Endothelial cell of umbilical vein (primary cell): ENCODE data around the gene RHOC. TPM values are rescaled to one million over a fixed set of nuclear protein-coding genes. Genes with fewer than 3 reads are reported as not detected.

Source experiments
- BruUV-seq: library from RNA; stranded (reverse); fragments of 400-500 nt; replicated peaks from 2 replicates; lab custom pipeline; 2021; lab: Mats Ljungman, UMichigan
- CTCF ChIA-PET: fragments of 300-600, 350-600 bp; sonication (Branson Sonifier 250); formaldehyde crosslinking; loops from one replicate; lab custom pipeline; 2021; ENCODE audit warnings: antibody characterized with exemption, inconsistent platforms; lab: Charles Lee
- POLR2A ChIA-PET: fragments of 300-600, 350-600 bp; sonication (Branson Sonifier 250); formaldehyde crosslinking; loops from one replicate; lab custom pipeline; 2021; ENCODE audit warnings: antibody characterized with exemption, inconsistent platforms; lab: Charles Lee
- DNase-seq: peaks from one replicate; pipeline ENCODE4 v3.0.0-alpha.2; 2011; ENCODE audit warnings: low read depth, low spot score
- FAIRE-seq: peaks from 2 replicates; lab custom pipeline; 2011; peaks lifted over from hg19 to GRCh38; lab: Jason Lieb, UNC
- H2AFZ ChIP-seq: 2 replicates; pipeline ENCODE4 v1.6.0; 2012; ENCODE audit warnings: low read depth, low read length, control low read depth, inconsistent platforms
- H3K27ac ChIP-seq: 2 replicates; pipeline ENCODE4 v1.5.1; 2011; ENCODE audit warnings: low read depth, mild to moderate bottlenecking, control low read depth, low read length, moderate library complexity; ENCODE audit not compliant: insufficient read depth
- H3K27me3 ChIP-seq, 2 experiments: 2 replicates each; pipeline versions ENCODE4 v1.6.0 to v1.6.1; 2011; ENCODE audit warnings: low read length in 2 of 2, mixed read lengths in 1 of 2; ENCODE audit not compliant: control insufficient read depth in 2 of 2, insufficient read depth in 2 of 2
- H3K36me3 ChIP-seq, 2 experiments: 2 replicates in 1 of 2; 3 replicates in 1 of 2; pipeline ENCODE4 v1.5.1; 2011; ENCODE audit warnings: low read length in 2 of 2, mild to moderate bottlenecking in 1 of 2, moderate library complexity in 1 of 2; ENCODE audit not compliant: control insufficient read depth in 2 of 2, insufficient read depth in 2 of 2; ENCODE audit errors: extremely low read depth in 1 of 2
- H3K4me1 ChIP-seq: 3 replicates; pipeline ENCODE4 v1.5.1; 2011; ENCODE audit warnings: mild to moderate bottlenecking, low read length; ENCODE audit not compliant: control insufficient read depth, insufficient read depth; ENCODE audit errors: extremely low read depth
- H3K4me2 ChIP-seq: 2 replicates; pipeline ENCODE4 v1.6.1; 2011; ENCODE audit warnings: low read length, control low read depth, mixed read lengths; ENCODE audit not compliant: insufficient read depth
- H3K4me3 ChIP-seq, 3 experiments: fragments of 200-600 bp in 1 of 3; sonication (generic), shearing (Covaris generic) in 1 of 3; replicated peaks in 1 of 3; 2 replicates each; pipeline ENCODE4 v1.5.1; 2011 to 2016; ENCODE audit warnings: control low read depth in 3 of 3, low read length in 3 of 3, mild to moderate bottlenecking in 2 of 3, inconsistent platforms in 1 of 3, low read depth in 1 of 3, moderate library complexity in 1 of 3; ENCODE audit not compliant: insufficient read depth in 1 of 3
- H3K79me2 ChIP-seq: 2 replicates; pipeline ENCODE4 v1.6.0; 2012; ENCODE audit warnings: low read length, inconsistent platforms; ENCODE audit not compliant: control insufficient read depth, insufficient read depth
- H3K9ac ChIP-seq: replicated peaks from 2 replicates; pipeline ENCODE3; 2011; ENCODE audit warnings: low read length, control low read depth; ENCODE audit not compliant: insufficient read depth; ENCODE audit errors: extremely low read depth
- H3K9me1 ChIP-seq: replicated peaks from 3 replicates; pipeline ENCODE4 v1.6.0; 2011; ENCODE audit warnings: mild to moderate bottlenecking, low read length; ENCODE audit not compliant: control insufficient read depth, insufficient read depth; ENCODE audit errors: extremely low read depth
- H3K9me3 ChIP-seq: replicated peaks from 2 replicates; pipeline ENCODE4 v1.5.1; 2012; ENCODE audit warnings: low read length, inconsistent platforms; ENCODE audit not compliant: control insufficient read depth, insufficient read depth
- H4K20me1 ChIP-seq: replicated peaks from 2 replicates; pipeline ENCODE3; 2011; ENCODE audit warnings: mild to moderate bottlenecking, low read length; ENCODE audit not compliant: control insufficient read depth, insufficient read depth; ENCODE audit errors: extremely low read depth
- EZH2 ChIP-seq: IDR thresholded peaks from 2 replicates; pipeline ENCODE4 v1.6.1; 2012; ENCODE audit warnings: borderline replicate concordance, low read depth, mild to moderate bottlenecking, moderate library complexity, low read length, inconsistent platforms; ENCODE audit not compliant: severe bottlenecking
- FOS ChIP-seq: IDR thresholded peaks from 2 replicates; pipeline ENCODE4 v1.6.1; 2011; ENCODE audit warnings: mild to moderate bottlenecking, low read length, moderate library complexity, borderline replicate concordance; ENCODE audit not compliant: insufficient read depth
- GATA2 ChIP-seq: IDR thresholded peaks from 2 replicates; pipeline ENCODE4 v1.7.0; 2011; ENCODE audit warnings: low read depth, mild to moderate bottlenecking, moderate library complexity, mixed read lengths, low read length; ENCODE audit not compliant: insufficient read length, insufficient read depth
- JUN ChIP-seq: IDR thresholded peaks from 2 replicates; pipeline ENCODE4 v1.6.1; 2011; ENCODE audit warnings: borderline replicate concordance, low read depth; ENCODE audit not compliant: insufficient read length, insufficient read depth
- MYC ChIP-seq: IDR thresholded peaks from one replicate; pipeline ENCODE4 v1.6.1; 2011; ENCODE audit warnings: mild to moderate bottlenecking, low read depth, low read length
- POLR2A ChIP-seq: IDR thresholded peaks from 2 replicates; pipeline ENCODE4 v1.6.1; 2012; ENCODE audit warnings: low read depth, mild to moderate bottlenecking, control low read depth, low read length
- POLR2AphosphoS5 ChIP-seq: IDR thresholded peaks from 2 replicates; pipeline ENCODE4 v1.6.1; 2012; ENCODE audit warnings: low read depth, mild to moderate bottlenecking, control low read depth, low read length, moderate library complexity; ENCODE audit not compliant: insufficient read depth
- dilution Hi-C: fragments of 300-500 bp; cut with MboI; formaldehyde crosslinking; loops from one replicate; pipeline ENCODE4 v1.15.0; 2019; ENCODE audit warnings: low sequenced_read_pairs; ENCODE audit not compliant: extremely low pct_ligation_motif_present
- intact Hi-C: fragments of 100-400 bp; cut with micrococcal nuclease; formaldehyde crosslinking; loops from one replicate; pipeline ENCODE4 v1.10.0; 2022
- polyA plus RNA-seq, 4 experiments: library from polyadenylated mRNA; depleted of rRNA in 3 of 4; stranded (reverse) in 3 of 4; unstranded in 1 of 4; fragments of >200 nt; gene quantifications; 2 replicates each; pipeline versions ENCODE4 v1.2.1 to v1.2.3, GENCODE V29; 2011 to 2012; ENCODE audit warnings: missing spikeins in 1 of 4
- total RNA-seq: library from RNA; stranded (reverse); gene quantifications from 2 replicates; pipeline ENCODE4 v1.2.3, GENCODE V29; 2021
- TF ChIP-seq, protein P1 (sequence below): IDR thresholded peaks from 2 replicates; pipeline ENCODE4 v1.6.1; 2011; ENCODE audit not compliant: insufficient read depth, insufficient read length
- TF ChIP-seq, protein P2 (sequence below), 2 donors: IDR thresholded peaks; 1 replicate in 1 of 2; 2 replicates in 1 of 2; pipeline ENCODE4 v1.5.1; 2011; ENCODE audit warnings: low read length in 2 of 2, mild to moderate bottlenecking in 2 of 2, moderate library complexity in 2 of 2, control low read depth in 1 of 2, inconsistent platforms in 1 of 2, low read depth in 1 of 2; ENCODE audit not compliant: insufficient read depth in 1 of 2; ENCODE audit errors: extremely low read depth in 1 of 2

Gene RHOC
- total and polyA plus RNA-seq, 2 donors (not counting 3 experiments of a cell fraction or from before 2014, with no cell fraction given), result 699 to 1,244 TPM

- Histone ChIP-seq H3K4me1 (peaks cover 21% of the 10 kb centered on the region), H4K20me1 (peaks cover 2% of the 10 kb centered on the region), H3K27me3 (no peaks in the 10 kb centered on the region), H3K79me2 (peaks cover 16% of the 10 kb centered on the region), H3K9me3 (no peaks in the 10 kb centered on the region), H3K9me1 (no peaks in the 10 kb centered on the region), H3K27ac (no peak overlapping the region), H3K9ac (no peak overlapping the region), H3K36me3 (peaks cover 3 to 18% of the 10 kb centered on the region in 2 experiments), H3K4me3 (no peak overlapping the region), H2AFZ (no peak overlapping the region), H3K4me2 (no peak overlapping the region)
- no peak for DNase-seq
- ChIA-PET POLR2A (interaction anchor here (3.6 kb wide), 1 partner anchor 32 kb away, joined by 19 read pairs; no protein-coding TSS in a partner anchor), CTCF (interaction anchor here (0.6 to 5.5 kb wide), 23 partner anchors 11 to 374 kb away, joined by 3 to 57 read pairs (median 6); partner anchors contain the start of genes CAPZA1, PPM1J, RHOC and ST7L)
- no peak for TF ChIP-seq EZH2
- TF ChIP-seq POLR2AphosphoS5, result peak; percentile 11
- BruUV-seq, result no TSS peak
- intact Hi-C loops, result no loop called here
- FAIRE-seq, result no peak
- dilution Hi-C loops, result no loop called here
Measured at GRCh38 chr1:112672842-112673241, 34.1 kb downstream of the RHOC start.

DNA sequence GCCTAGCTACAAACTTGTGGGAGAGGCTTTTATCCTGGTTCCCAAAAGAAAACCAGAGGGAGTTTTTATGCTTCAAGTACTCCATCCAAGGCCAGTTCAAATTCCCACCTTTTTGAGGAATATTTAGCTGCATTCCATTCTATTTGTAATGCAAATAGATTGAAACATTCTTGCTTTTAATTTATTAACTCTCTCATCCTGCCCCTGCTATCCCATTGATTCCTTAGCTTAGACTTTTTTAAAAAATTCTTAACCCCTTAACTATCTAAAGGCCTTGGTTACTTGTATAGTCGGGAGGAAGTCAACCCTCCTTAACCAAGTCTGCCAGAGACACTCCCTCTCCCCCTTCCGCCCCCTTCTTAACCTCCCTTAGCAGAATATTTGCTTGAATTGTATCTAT lies 34.9 kb downstream of the RHOC start:
- H3K36me3 ChIP-seq, result peaks cover 3 to 18% of the 10 kb centered on the region in 2 experiments
- no peak overlapping the region for H3K27ac ChIP-seq
- no peaks in the 10 kb centered on the region for H3K27me3 ChIP-seq
- H3K9me3 ChIP-seq, result no peaks in the 10 kb centered on the region
- no peaks in the 10 kb centered on the region for H4K20me1 ChIP-seq
- no peak for TF ChIP-seq POLR2AphosphoS5
- TF ChIP-seq EZH2, result no peak
- TF ChIP-seq POLR2A, result no peak
- TF ChIP-seq, protein P1, sequence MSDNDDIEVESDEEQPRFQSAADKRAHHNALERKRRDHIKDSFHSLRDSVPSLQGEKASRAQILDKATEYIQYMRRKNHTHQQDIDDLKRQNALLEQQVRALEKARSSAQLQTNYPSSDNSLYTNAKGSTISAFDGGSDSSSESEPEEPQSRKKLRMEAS, result no peak
- TF ChIP-seq, protein P2, sequence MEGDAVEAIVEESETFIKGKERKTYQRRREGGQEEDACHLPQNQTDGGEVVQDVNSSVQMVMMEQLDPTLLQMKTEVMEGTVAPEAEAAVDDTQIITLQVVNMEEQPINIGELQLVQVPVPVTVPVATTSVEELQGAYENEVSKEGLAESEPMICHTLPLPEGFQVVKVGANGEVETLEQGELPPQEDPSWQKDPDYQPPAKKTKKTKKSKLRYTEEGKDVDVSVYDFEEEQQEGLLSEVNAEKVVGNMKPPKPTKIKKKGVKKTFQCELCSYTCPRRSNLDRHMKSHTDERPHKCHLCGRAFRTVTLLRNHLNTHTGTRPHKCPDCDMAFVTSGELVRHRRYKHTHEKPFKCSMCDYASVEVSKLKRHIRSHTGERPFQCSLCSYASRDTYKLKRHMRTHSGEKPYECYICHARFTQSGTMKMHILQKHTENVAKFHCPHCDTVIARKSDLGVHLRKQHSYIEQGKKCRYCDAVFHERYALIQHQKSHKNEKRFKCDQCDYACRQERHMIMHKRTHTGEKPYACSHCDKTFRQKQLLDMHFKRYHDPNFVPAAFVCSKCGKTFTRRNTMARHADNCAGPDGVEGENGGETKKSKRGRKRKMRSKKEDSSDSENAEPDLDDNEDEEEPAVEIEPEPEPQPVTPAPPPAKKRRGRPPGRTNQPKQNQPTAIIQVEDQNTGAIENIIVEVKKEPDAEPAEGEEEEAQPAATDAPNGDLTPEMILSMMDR (IDR thresholded peaks at IDR 0.05; ENCODE audit: extremely low read depth in 1 of 2, insufficient read depth in 1 of 2, low read depth in 1 of 2, low read length in 2 of 2), result no peak
- TF ChIP-seq MYC, result no peak
- TF ChIP-seq FOS, result no peak
- TF ChIP-seq JUN, result no peak
- no peak for TF ChIP-seq GATA2
- H3K4me1 ChIP-seq, result peaks cover 21% of the 10 kb centered on the region
- no peak overlapping the region for H3K4me3 ChIP-seq
- H3K9ac ChIP-seq, result no peak overlapping the region
- dilution Hi-C loops (no loop called here), intact Hi-C loops (no loop called here)
- no peak overlapping the region for H2AFZ ChIP-seq
- H3K79me2 ChIP-seq, result peaks cover 14% of the 10 kb centered on the region
- DNase-seq (no peak), FAIRE-seq (no peak)
- no TSS peak for BruUV-seq
- H3K4me2 ChIP-seq, result no peak overlapping the region
- ChIA-PET POLR2A (no interaction called here), CTCF (interaction anchor here (0.6 to 5.5 kb wide), 13 partner anchors 11 to 282 kb away, joined by 3 to 57 read pairs (median 14); partner anchors contain the start of genes CAPZA1, PPM1J, RHOC and ST7L)
- H3K9me1 ChIP-seq, result no peaks in the 10 kb centered on the region
